OCI-LY3 (cell line): ENCODE data around the gene HS3ST6.

Source experiments
- CTCF ChIP-seq: fragments of 200-600, 300-600 bp; sonication (generic); IDR thresholded peaks from 2 replicates; pipeline ENCODE4 v1.5.1; 2014; ENCODE audit warnings: antibody characterized with exemption, low read length, low read depth
- EZH2phosphoT487 ChIP-seq: fragments of 200-600 bp; shearing (Covaris generic); IDR thresholded peaks from 2 replicates; pipeline ENCODE4 v1.6.1; 2018; ENCODE audit warnings: antibody characterized with exemption, mixed run types, low read depth

GRCh38 chr16:1876468-1876867 lies 41.7 kb downstream of the HS3ST6 start:
- TF ChIP-seq CTCF (no peak), EZH2phosphoT487 (no peak)
